HepG2 (cell line): ENCODE data around the gene UTS2R. TPM values are rescaled to one million over a fixed set of nuclear protein-coding genes. Genes with fewer than 3 reads are reported as not detected.

Experiments used
- BRD4 ChIP-seq: sonication (generic); formaldehyde crosslinking; IDR thresholded peaks from 2 replicates; pipeline ENCODE4 v1.4.0; 2020; ENCODE audit warnings: missing genetic modification reagents
- CBX2 ChIP-seq, 2 experiments: fragments of 200-600 bp in 1 of 2; sonication (generic); formaldehyde crosslinking in 1 of 2; IDR thresholded peaks; 2 replicates each; pipeline versions ENCODE4 v1.7.0 to v1.8.1; 2018 to 2022; ENCODE audit warnings: low read depth in 2 of 2, low read length in 1 of 2, mild to moderate bottlenecking in 1 of 2, missing genetic modification reagents in 1 of 2
- CSRNP2 ChIP-seq: sonication (generic); formaldehyde crosslinking; conservative IDR thresholded peaks from 2 replicates; pipeline ENCODE4 v1.8.0; 2022; ENCODE audit warnings: low read depth, missing genetic modification reagents
- FOSL1 ChIP-seq: sonication (generic); formaldehyde crosslinking; IDR thresholded peaks from 2 replicates; pipeline ENCODE4 v1.9.0; 2021; ENCODE audit warnings: missing genetic modification reagents, borderline replicate concordance
- GMEB2 ChIP-seq: IDR thresholded peaks from 2 replicates; pipeline ENCODE4 v1.6.1; 2016; ENCODE audit warnings: missing biosample characterization, missing genetic modification reagents, low read depth
- HMGXB4 ChIP-seq, 2 experiments: sonication (generic) in 1 of 2; formaldehyde crosslinking in 1 of 2; IDR thresholded peaks; 2 replicates each; pipeline versions ENCODE4 v1.4.0 to v1.6.1; 2018 to 2020; ENCODE audit warnings: missing genetic modification reagents in 2 of 2, borderline replicate concordance in 1 of 2, low read depth in 1 of 2, mild to moderate bottlenecking in 1 of 2, missing biosample characterization in 1 of 2
- HNRNPLL ChIP-seq: fragments of 200-400 bp; formaldehyde crosslinking; IDR thresholded peaks from 2 replicates; pipeline ENCODE4 v1.6.1; 2017; ENCODE audit warnings: mild to moderate bottlenecking, low read depth, low read length; ENCODE audit not compliant: poor library complexity, severe bottlenecking
- NBN ChIP-seq: fragments of 450-650 bp; conservative IDR thresholded peaks from 2 replicates; pipeline ENCODE4 v1.6.1; 2017
- RARA ChIP-seq: IDR thresholded peaks from 2 replicates; pipeline ENCODE4 v1.6.1; 2016; ENCODE audit warnings: missing genetic modification reagents, missing compliant biosample characterization
- ZNF3 ChIP-seq: IDR thresholded peaks from 2 replicates; pipeline ENCODE4 v1.7.0; 2017; ENCODE audit warnings: inconsistent platforms
- ZNF326 ChIP-seq: sonication (generic); formaldehyde crosslinking; IDR thresholded peaks from 2 replicates; pipeline ENCODE4 v1.4.0; 2020; ENCODE audit warnings: missing genetic modification reagents, borderline replicate concordance
- ZNF550 ChIP-seq: sonication (generic); formaldehyde crosslinking; IDR thresholded peaks from 2 replicates; pipeline ENCODE4 v1.4.0; 2020; ENCODE audit warnings: mild to moderate bottlenecking, missing genetic modification reagents, borderline replicate concordance
- ZNF557 ChIP-seq: sonication (generic); formaldehyde crosslinking; IDR thresholded peaks from 2 replicates; pipeline ENCODE4 v1.4.0; 2020; ENCODE audit warnings: missing genetic modification reagents
- ZNF609 ChIP-seq: sonication (generic); formaldehyde crosslinking; IDR thresholded peaks from 2 replicates; pipeline ENCODE4 v1.4.0; 2020; ENCODE audit warnings: mild to moderate bottlenecking, missing genetic modification reagents, borderline replicate concordance
- ZNF800 ChIP-seq: sonication (generic); formaldehyde crosslinking; IDR thresholded peaks from 2 replicates; pipeline ENCODE4 v1.4.0; 2020; ENCODE audit warnings: missing genetic modification reagents
- polyA plus RNA-seq, 8 experiments: library from polyadenylated mRNA; depleted of rRNA in 3 of 8; stranded (reverse) in 7 of 8; unstranded in 1 of 8; fragments of >200 nt; fragmentation: Illumina TruSeq in 4 of 8; extraction: Trizol in 4 of 8; gene quantifications; 2 replicates each; pipeline versions ENCODE4 v1.2.1 to v1.2.3, GENCODE V29; 2011 to 2016; ENCODE audit warnings: low read depth in 4 of 8, missing spikeins in 1 of 8, mixed read lengths in 1 of 8; ENCODE audit not compliant: insufficient read depth in 1 of 8
- total RNA-seq, 5 experiments: library from RNA; depleted of rRNA; stranded (reverse); fragments of >200 nt; fragmentation: Illumina TruSeq; extraction: Trizol; gene quantifications; 2 replicates each; pipeline ENCODE4 v1.2.3, GENCODE V29; 2016; ENCODE audit warnings: low read depth in 1 of 5

UTS2R gene
- total and polyA plus RNA-seq, 2 of the 13 experiments (the other 11 are each of a cell fraction or from before 2014, with no cell fraction given), result 0.13 to 0.15 TPM

- TF ChIP-seq CSRNP2 (no peak), GMEB2 (CRISPR knock-in tag) (no peak), HNRNPLL (peak; percentile 49), FOSL1 (no peak), HMGXB4 (CRISPR knock-in tag; IDR thresholded peaks at IDR 0.05; ENCODE audit: borderline replicate concordance in 1 of 2, low read depth in 1 of 2) (peak in 1 of 2 experiments; percentile 39; a peak in 2 of 4 replicates), ZNF557 (no peak), ZNF800 (CRISPR knock-in tag) (no peak), ZNF326 (CRISPR knock-in tag) (peak; percentile 72; the same call in 1 of the 2 replicates), NBN (no peak), ZNF550 (CRISPR knock-in tag) (no peak), BRD4 (CRISPR knock-in tag) (no peak), ZNF3 (no peak), CBX2 (IDR thresholded peaks at IDR 0.05; ENCODE audit: low read depth, low read length) (no peak), CBX2 (CRISPR knock-in tag; IDR thresholded peaks at IDR 0.05; ENCODE audit: low read depth) (no peak), RARA (CRISPR knock-in tag) (peak; percentile 77), ZNF609 (CRISPR knock-in tag) (peak; percentile 78)
These were observed 41.0 kb upstream of the UTS2R start (continued) for GRCh38 chr17:82330322-82331239.
